Nephron progenitor cell (in vitro differentiated cells): ENCODE results near the gene CNTNAP2.
A peak's percentile ranks its signal among the peaks of the same experiment; 100 is the strongest.

Experiments used
- DNase-seq: peaks from one replicate; pipeline ENCODE4 v3.0.0; 2021
- H3K27ac Mint-ChIP-seq: 2 replicates; pipeline ENCODE4 v1.8.0; 2021; ENCODE audit warnings: mild to moderate bottlenecking, moderate library complexity, mixed read lengths
- H3K27me3 Mint-ChIP-seq: 2 replicates; pipeline ENCODE4 v1.8.0; 2021; ENCODE audit warnings: mild to moderate bottlenecking, low read depth, mixed read lengths; ENCODE audit not compliant: poor library complexity
- H3K36me3 Mint-ChIP-seq: 2 replicates; pipeline ENCODE4 v1.8.0; 2021; ENCODE audit warnings: low read depth, mixed read lengths
- H3K4me1 Mint-ChIP-seq: 2 replicates; pipeline ENCODE4 v1.8.0; 2021; ENCODE audit warnings: mixed read lengths
- H3K4me3 Mint-ChIP-seq: 2 replicates; pipeline ENCODE4 v1.8.0; 2021; ENCODE audit warnings: mild to moderate bottlenecking, moderate library complexity, mixed read lengths
- H3K9me3 Mint-ChIP-seq: 2 replicates; pipeline ENCODE4 v1.8.0; 2021; ENCODE audit warnings: mild to moderate bottlenecking, moderate library complexity, mixed read lengths
- TF ChIP-seq, protein P1 (sequence below): fragments of 200-600 bp; sonication (generic); IDR thresholded peaks from 2 replicates; pipeline ENCODE4 v1.5.0; 2021; ENCODE audit warnings: antibody characterized with exemption

The CNTNAP2 gene

DNA sequence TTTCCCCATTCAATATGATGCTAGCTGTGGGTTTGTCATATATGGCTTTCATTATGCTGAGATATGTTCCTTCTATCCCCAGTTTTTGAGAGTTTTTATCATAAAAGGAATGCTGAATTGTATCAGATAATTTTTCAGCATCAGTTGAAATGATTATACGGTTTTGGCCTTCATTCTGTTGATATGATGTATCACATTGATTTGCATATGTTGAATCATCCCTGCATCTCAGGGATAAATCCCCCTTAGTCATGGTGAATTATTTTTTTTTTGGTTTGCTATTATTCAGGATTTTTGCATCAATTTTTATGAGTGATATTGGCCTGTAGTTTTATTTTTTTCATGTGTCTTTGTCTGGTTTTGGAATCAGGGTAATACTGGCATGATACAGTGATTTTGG is 1321.6 kb downstream of the CNTNAP2 start:
- Mint-ChIP-seq H3K27ac (no peak overlapping the region), H3K36me3 (peaks cover 46% of the 10 kb centered on the region), H3K27me3 (peaks cover 7% of the 10 kb centered on the region), H3K9me3 (peaks cover 61% of the 10 kb centered on the region), H3K4me3 (no peak overlapping the region), H3K4me1 (peaks cover 10% of the 10 kb centered on the region)
- DNase-seq = no peak
- TF ChIP-seq, protein P1, sequence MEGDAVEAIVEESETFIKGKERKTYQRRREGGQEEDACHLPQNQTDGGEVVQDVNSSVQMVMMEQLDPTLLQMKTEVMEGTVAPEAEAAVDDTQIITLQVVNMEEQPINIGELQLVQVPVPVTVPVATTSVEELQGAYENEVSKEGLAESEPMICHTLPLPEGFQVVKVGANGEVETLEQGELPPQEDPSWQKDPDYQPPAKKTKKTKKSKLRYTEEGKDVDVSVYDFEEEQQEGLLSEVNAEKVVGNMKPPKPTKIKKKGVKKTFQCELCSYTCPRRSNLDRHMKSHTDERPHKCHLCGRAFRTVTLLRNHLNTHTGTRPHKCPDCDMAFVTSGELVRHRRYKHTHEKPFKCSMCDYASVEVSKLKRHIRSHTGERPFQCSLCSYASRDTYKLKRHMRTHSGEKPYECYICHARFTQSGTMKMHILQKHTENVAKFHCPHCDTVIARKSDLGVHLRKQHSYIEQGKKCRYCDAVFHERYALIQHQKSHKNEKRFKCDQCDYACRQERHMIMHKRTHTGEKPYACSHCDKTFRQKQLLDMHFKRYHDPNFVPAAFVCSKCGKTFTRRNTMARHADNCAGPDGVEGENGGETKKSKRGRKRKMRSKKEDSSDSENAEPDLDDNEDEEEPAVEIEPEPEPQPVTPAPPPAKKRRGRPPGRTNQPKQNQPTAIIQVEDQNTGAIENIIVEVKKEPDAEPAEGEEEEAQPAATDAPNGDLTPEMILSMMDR = no peak

- peaks cover 51% of the 10 kb centered on the region for H3K9me3 Mint-ChIP-seq
- H3K27ac Mint-ChIP-seq = no peak overlapping the region
- H3K4me3 Mint-ChIP-seq = no peak overlapping the region
- no peak for DNase-seq
- no peaks in the 10 kb centered on the region for H3K4me1 Mint-ChIP-seq
- peaks cover 38% of the 10 kb centered on the region for H3K36me3 Mint-ChIP-seq
- TF ChIP-seq, protein P1 = no peak
- H3K27me3 Mint-ChIP-seq = peaks cover 5% of the 10 kb centered on the region
These were observed 1327.3 kb downstream of the CNTNAP2 start for GRCh38 chr7:147443942-147444341.

GRCh38 chr7:147452816-147453215 is 1336.2 kb downstream of the CNTNAP2 start:
- H3K27me3 Mint-ChIP-seq = no peaks in the 10 kb centered on the region
- no peak overlapping the region for H3K27ac Mint-ChIP-seq
- TF ChIP-seq, protein P1 = no peak
- no peaks in the 10 kb centered on the region for H3K36me3 Mint-ChIP-seq
- H3K9me3 Mint-ChIP-seq = no peaks in the 10 kb centered on the region
- H3K4me1 Mint-ChIP-seq = no peaks in the 10 kb centered on the region
- no peak overlapping the region for H3K4me3 Mint-ChIP-seq
- no peak for DNase-seq

GRCh38 chr7:147465223-147465622 is 1348.6 kb downstream of the CNTNAP2 start:
- peaks cover 4% of the 10 kb centered on the region for H3K4me1 Mint-ChIP-seq
- H3K36me3 Mint-ChIP-seq = peaks cover 10% of the 10 kb centered on the region
- no peak overlapping the region for H3K4me3 Mint-ChIP-seq

DNA sequence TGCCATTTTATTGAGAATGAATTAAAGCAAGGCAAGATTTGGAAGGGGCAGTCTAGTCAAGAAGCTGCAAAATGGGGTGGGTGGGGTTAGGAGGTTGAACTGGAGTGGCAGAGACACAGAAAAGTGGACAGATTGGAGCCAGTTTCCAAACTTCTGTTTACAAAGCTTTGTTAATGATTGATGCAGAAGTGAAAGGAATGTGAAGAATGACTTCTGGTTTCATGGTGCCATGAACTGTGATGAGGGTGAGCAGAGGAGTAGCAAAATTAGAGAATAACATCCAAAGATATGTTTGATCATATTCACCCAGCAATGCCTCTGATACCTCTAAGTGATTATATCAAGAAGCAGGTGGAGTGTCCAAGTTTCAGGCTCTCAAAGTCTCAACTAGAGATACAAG is 1356.0 kb downstream of the CNTNAP2 start:
- Mint-ChIP-seq H3K4me3 (no peak overlapping the region), H3K27me3 (peaks cover 1% of the 10 kb centered on the region), H3K9me3 (no peaks in the 10 kb centered on the region), H3K4me1 (peaks cover 6% of the 10 kb centered on the region), H3K36me3 (no peaks in the 10 kb centered on the region), H3K27ac (peak overlapping the region; percentile 11)
- DNase-seq = no peak
- TF ChIP-seq, protein P1 = no peak

More at GRCh38 chr7:147465223-147465622, 1348.6 kb downstream of the CNTNAP2 start:
- TF ChIP-seq, protein P1 = no peak
- Mint-ChIP-seq H3K27me3 (no peaks in the 10 kb centered on the region), H3K9me3 (peaks cover 8% of the 10 kb centered on the region), H3K27ac (no peak overlapping the region)
- no peak for DNase-seq

GRCh38 chr7:147474862-147475261 is 1358.3 kb downstream of the CNTNAP2 start:
- no peak for DNase-seq
- Mint-ChIP-seq H3K9me3 (no peaks in the 10 kb centered on the region), H3K36me3 (no peaks in the 10 kb centered on the region), H3K4me1 (peaks cover 20% of the 10 kb centered on the region), H3K27me3 (peaks cover 3% of the 10 kb centered on the region), H3K4me3 (no peak overlapping the region), H3K27ac (peak overlapping the region; percentile 67)
- TF ChIP-seq, protein P1 = no peak
